Fibroblast of pulmonary artery (primary cell): ENCODE results near the gene ZNF280B.

Source experiments
- DNase-seq: peaks from one replicate; pipeline ENCODE4 v3.0.0-alpha.2; 2010; ENCODE audit warnings: low read depth
- H3K4me3 ChIP-seq: replicated peaks from 2 replicates; pipeline ENCODE4 v1.5.1; 2011; ENCODE audit warnings: low read depth, mild to moderate bottlenecking, control low read depth, low read length, moderate library complexity
- CTCF ChIP-seq: IDR thresholded peaks from 2 replicates; pipeline ENCODE4 v1.5.1; 2011; ENCODE audit warnings: mild to moderate bottlenecking, control low read depth, low read length, inconsistent platforms; ENCODE audit errors: missing control alignments

Gene ZNF280B

GRCh38 chr22:22486132-22486899 is 22.2 kb downstream of the ZNF280B start:
- no peak for TF ChIP-seq CTCF
- no peak for DNase-seq
- H3K4me3 ChIP-seq = no peak overlapping the region

- no peak overlapping the region for H3K4me3 ChIP-seq
- no peak for DNase-seq
- TF ChIP-seq CTCF = no peak
These were observed 23.0 kb downstream of the ZNF280B start for GRCh38 chr22:22485524-22485923.

- no peak for TF ChIP-seq CTCF
- H3K4me3 ChIP-seq = no peak overlapping the region
- no peak for DNase-seq
These were observed 24.5 kb downstream of the ZNF280B start for GRCh38 chr22:22484023-22484422.

GRCh38 chr22:22480940-22481339 is 27.6 kb downstream of the ZNF280B start:
- no peak for DNase-seq
- no peak for TF ChIP-seq CTCF
- H3K4me3 ChIP-seq = no peak overlapping the region

- no peak for TF ChIP-seq CTCF
- H3K4me3 ChIP-seq = no peak overlapping the region
- no peak for DNase-seq
These were observed 28.5 kb downstream of the ZNF280B start for GRCh38 chr22:22479999-22480532.

- no peak for DNase-seq
- H3K4me3 ChIP-seq = no peak overlapping the region
- TF ChIP-seq CTCF = no peak
These were observed 29.4 kb downstream of the ZNF280B start for GRCh38 chr22:22479116-22479515.

GRCh38 chr22:22478470-22478869 is 30.1 kb downstream of the ZNF280B start:
- H3K4me3 ChIP-seq = no peak overlapping the region
- no peak for DNase-seq
- TF ChIP-seq CTCF = no peak
